H9 (cell line): ENCODE measurements around the gene AMIGO1. TPM values are rescaled to one million over a fixed set of nuclear protein-coding genes. Genes with fewer than 3 reads are reported as not detected.
A peak's percentile ranks its signal among the peaks of the same experiment; 100 is the strongest.

Source experiments
- DNase-seq: peaks from one replicate; pipeline ENCODE4 v3.0.0-alpha.2; 2017
- H2AFZ ChIP-seq: one replicate; pipeline ENCODE4 v1.6.1; 2013; ENCODE audit warnings: mild to moderate bottlenecking, low read length, control low read depth, moderate library complexity
- H2AK5ac ChIP-seq: 2 replicates; pipeline ENCODE4 v1.6.1; 2013; ENCODE audit warnings: low read length, control low read depth, mixed read lengths; ENCODE audit not compliant: insufficient read length
- H2BK120ac ChIP-seq: one replicate; pipeline ENCODE4 v1.6.1; 2013; ENCODE audit warnings: low read depth, mild to moderate bottlenecking, low read length, control low read depth, inconsistent platforms; ENCODE audit not compliant: poor library complexity, severe bottlenecking
- H2BK12ac ChIP-seq: 2 replicates; pipeline ENCODE4 v1.6.1; 2013; ENCODE audit warnings: low read length, control low read depth, mixed read lengths, low read depth; ENCODE audit not compliant: insufficient read length
- H2BK15ac ChIP-seq: 2 replicates; pipeline ENCODE4 v1.6.1; 2013; ENCODE audit warnings: low read depth, low read length, control low read depth
- H2BK20ac ChIP-seq: one replicate; pipeline ENCODE4 v1.6.1; 2013; ENCODE audit warnings: low read depth, mild to moderate bottlenecking, low read length, control low read depth, inconsistent platforms; ENCODE audit not compliant: poor library complexity, severe bottlenecking
- H2BK5ac ChIP-seq: 2 replicates; pipeline ENCODE4 v1.6.1; 2013; ENCODE audit warnings: low read length, control low read depth, mixed read lengths; ENCODE audit not compliant: insufficient read length
- H3K14ac ChIP-seq: 2 replicates; pipeline ENCODE4 v1.6.1; 2013; ENCODE audit warnings: low read length, control low read depth; ENCODE audit not compliant: insufficient read depth
- H3K18ac ChIP-seq: 2 replicates; pipeline ENCODE4 v1.6.1; 2013; ENCODE audit warnings: low read depth, mild to moderate bottlenecking, mixed read lengths, low read length, control low read depth; ENCODE audit not compliant: insufficient read length
- H3K23ac ChIP-seq: 2 replicates; pipeline ENCODE4 v1.6.1; 2013; ENCODE audit warnings: low read length, control low read depth, mixed read lengths, low read depth; ENCODE audit not compliant: insufficient read length
- H3K23me2 ChIP-seq: 2 replicates; pipeline ENCODE4 v1.6.1; 2013; ENCODE audit warnings: low read depth, mild to moderate bottlenecking, mixed read lengths, low read length, control low read depth; ENCODE audit not compliant: insufficient read length, poor library complexity, severe bottlenecking
- H3K27ac ChIP-seq: 2 replicates; pipeline ENCODE4 v1.5.1; 2013; ENCODE audit warnings: low read length, control low read depth, mixed read lengths, low read depth; ENCODE audit not compliant: insufficient read length
- H3K27me3 ChIP-seq: 2 replicates; pipeline ENCODE4 v1.6.1; 2013; ENCODE audit warnings: low read length, control low read depth, inconsistent platforms; ENCODE audit not compliant: insufficient read depth
- H3K4ac ChIP-seq: 2 replicates; pipeline ENCODE4 v1.6.1; 2013; ENCODE audit warnings: low read depth, mild to moderate bottlenecking, control low read depth, inconsistent platforms, low read length, moderate library complexity
- H3K4me1 ChIP-seq: 2 replicates; pipeline ENCODE4 v1.6.1; 2013; ENCODE audit warnings: low read length, control low read depth, inconsistent platforms; ENCODE audit not compliant: insufficient read depth
- H3K4me2 ChIP-seq: 2 replicates; pipeline ENCODE4 v1.6.1; 2013; ENCODE audit warnings: low read length, control low read depth, mixed read lengths; ENCODE audit not compliant: insufficient read length, insufficient read depth
- H3K56ac ChIP-seq: 2 replicates; pipeline ENCODE4 v1.6.1; 2013; ENCODE audit warnings: low read depth, mild to moderate bottlenecking, mixed read lengths, low read length, control low read depth; ENCODE audit not compliant: insufficient read length
- H3K79me1 ChIP-seq: 2 replicates; pipeline ENCODE4 v1.6.1; 2013; ENCODE audit warnings: low read depth, mild to moderate bottlenecking, moderate library complexity, low read length, control low read depth, inconsistent platforms; ENCODE audit not compliant: insufficient read depth, poor library complexity, severe bottlenecking
- H3K79me2 ChIP-seq: 2 replicates; pipeline ENCODE4 v1.6.1; 2013; ENCODE audit warnings: low read length, control low read depth, inconsistent platforms; ENCODE audit not compliant: insufficient read depth
- H3K9ac ChIP-seq: 2 replicates; pipeline ENCODE4 v1.6.1; 2013; ENCODE audit warnings: low read length, control low read depth, mixed read lengths; ENCODE audit not compliant: insufficient read length; ENCODE audit errors: extremely low read depth
- H3K9me3 ChIP-seq: one replicate; pipeline ENCODE4 v1.6.1; 2013; ENCODE audit warnings: low read depth, low read length, inconsistent platforms; ENCODE audit not compliant: control insufficient read depth
- H3T11ph ChIP-seq: one replicate; pipeline ENCODE4 v1.6.1; 2013; ENCODE audit warnings: mild to moderate bottlenecking, low read length, control low read depth, inconsistent platforms
- H4K20me1 ChIP-seq: one replicate; pipeline ENCODE4 v1.6.1; 2013; ENCODE audit not compliant: control insufficient read depth, insufficient read length, insufficient read depth
- H4K5ac ChIP-seq: 2 replicates; pipeline ENCODE4 v1.6.1; 2013; ENCODE audit warnings: low read depth, mild to moderate bottlenecking, mixed read lengths, low read length, control low read depth; ENCODE audit not compliant: insufficient read length
- H4K8ac ChIP-seq: replicated peaks from 2 replicates; pipeline ENCODE4 v1.6.1; 2013; ENCODE audit warnings: low read length, control low read depth, mixed read lengths, low read depth; ENCODE audit not compliant: insufficient read length
- H4K91ac ChIP-seq: 2 replicates; pipeline ENCODE4 v1.6.1; 2013; ENCODE audit warnings: low read depth, mild to moderate bottlenecking, moderate library complexity, mixed read lengths, low read length, control low read depth; ENCODE audit not compliant: insufficient read length
- H3K27ac Mint-ChIP-seq, 3 experiments: 2 replicates in 2 of 3; 3 replicates in 1 of 3; pipeline ENCODE4 v1.8.0; 2020 to 2021; ENCODE audit warnings: mixed read lengths in 3 of 3, mild to moderate bottlenecking in 1 of 3, moderate library complexity in 1 of 3
- H3K27me3 Mint-ChIP-seq: 2 replicates; pipeline ENCODE4 v1.8.0; 2021; ENCODE audit warnings: low read depth, mild to moderate bottlenecking, moderate library complexity, mixed read lengths
- H3K36me3 Mint-ChIP-seq, 3 experiments: 2 replicates in 2 of 3; 3 replicates in 1 of 3; pipeline ENCODE4 v1.8.0; 2020 to 2021; ENCODE audit warnings: low read depth in 3 of 3, mixed read lengths in 3 of 3; ENCODE audit not compliant: insufficient read depth in 1 of 3
- H3K4me1 Mint-ChIP-seq, 2 experiments: 2 replicates each; pipeline ENCODE4 v1.8.0; 2020; ENCODE audit warnings: mixed read lengths in 2 of 2
- H3K4me3 Mint-ChIP-seq, 2 experiments: 2 replicates in 1 of 2; 3 replicates in 1 of 2; pipeline ENCODE4 v1.8.0; 2020 to 2021; ENCODE audit warnings: mild to moderate bottlenecking in 2 of 2, mixed read lengths in 2 of 2, moderate library complexity in 1 of 2
- H3K9me3 Mint-ChIP-seq, 2 experiments: 2 replicates in 1 of 2; 3 replicates in 1 of 2; pipeline ENCODE4 v1.8.0; 2020; ENCODE audit warnings: mild to moderate bottlenecking in 2 of 2, mixed read lengths in 2 of 2, moderate library complexity in 1 of 2
- WGBS: extraction: QIAGEN DNeasy Blood & Tissue Kit; methylation state at CpG from one replicate; pipeline ENCODE4 v1.1.7; 2013; ENCODE audit warnings: missing lambda C conversion rate, low lambda C conversion rate, mixed read lengths; ENCODE audit not compliant: insufficient read length; ENCODE audit errors: extremely low coverage; 5-methylcytosine and 5-hydroxymethylcytosine counted together
- total RNA-seq: library from RNA; stranded (reverse); gene quantifications from 2 replicates; pipeline ENCODE4 v1.2.1, GENCODE V29; 2021
- TF ChIP-seq, protein P1 (sequence below): fragments of 200-600 bp; sonication (generic); conservative IDR thresholded peaks from 3 replicates; pipeline ENCODE4 v1.8.0; 2021; ENCODE audit warnings: antibody characterized with exemption, mild to moderate bottlenecking

The AMIGO1 gene
- total RNA-seq, 1 experiment from 2014 or later: 4.1 TPM

DNA sequence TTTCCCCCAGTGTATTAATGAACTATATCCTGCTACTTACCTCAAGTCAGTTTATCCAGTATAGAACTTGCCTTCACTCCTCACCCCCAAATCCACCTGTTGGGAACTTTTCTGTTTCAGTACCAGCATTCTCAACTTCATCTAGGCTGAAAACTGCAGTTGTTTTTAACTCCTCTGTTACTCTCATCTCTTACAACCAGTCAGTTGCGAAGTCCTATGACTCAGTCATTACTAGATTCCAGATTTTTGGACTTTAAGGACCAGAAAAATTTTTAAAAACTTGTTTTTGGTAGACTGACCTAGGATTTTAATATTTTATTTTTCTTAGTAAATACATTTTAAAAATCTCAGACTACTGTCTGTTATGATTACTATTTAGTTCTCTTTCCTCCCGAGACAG lies 47.0 kb upstream of the AMIGO1 start:
- Histone ChIP-seq H3K79me1 (peaks cover 3% of the 10 kb centered on the region), H4K8ac (no peak overlapping the region), H2BK12ac (no peak overlapping the region), H3K4ac (no peak overlapping the region), H3K27ac (no peak overlapping the region), H2AFZ (no peak overlapping the region), H3K9ac (no peak overlapping the region), H3K23me2 (no peaks in the 10 kb centered on the region), H4K20me1 (no peaks in the 10 kb centered on the region), H3K4me1 (no peaks in the 10 kb centered on the region; the same call in 1 of the 2 replicates), H4K91ac (no peak overlapping the region), H2BK20ac (no peak overlapping the region), H3K14ac (no peak overlapping the region), H2BK5ac (no peak overlapping the region), H2BK15ac (no peak overlapping the region), H3K23ac (no peak overlapping the region), H3K18ac (no peak overlapping the region), H4K5ac (no peak overlapping the region), H3T11ph (no peak overlapping the region), H3K27me3 (no peaks in the 10 kb centered on the region), H3K56ac (no peak overlapping the region), H3K79me2 (peaks cover 29% of the 10 kb centered on the region; the same call in 1 of the 2 replicates), H2AK5ac (no peak overlapping the region), H3K9me3 (no peaks in the 10 kb centered on the region), H3K4me2 (no peak overlapping the region), H2BK120ac (no peak overlapping the region)
- H3K4me3 Mint-ChIP-seq: no peak overlapping the region
- DNase-seq: no peak
- H3K4me1 Mint-ChIP-seq: peaks cover 9 to 13% of the 10 kb centered on the region in 2 experiments
- H3K27ac Mint-ChIP-seq: peak overlapping the region in 1 of 3 experiments; percentile 45; a peak in 1 of 7 replicates
- H3K9me3 Mint-ChIP-seq: no peaks in the 10 kb centered on the region; a peak in 1 of 5 replicates
- WGBS: no CpG with 5 or more reads among the region's 2 CpGs
- TF ChIP-seq, protein P1, sequence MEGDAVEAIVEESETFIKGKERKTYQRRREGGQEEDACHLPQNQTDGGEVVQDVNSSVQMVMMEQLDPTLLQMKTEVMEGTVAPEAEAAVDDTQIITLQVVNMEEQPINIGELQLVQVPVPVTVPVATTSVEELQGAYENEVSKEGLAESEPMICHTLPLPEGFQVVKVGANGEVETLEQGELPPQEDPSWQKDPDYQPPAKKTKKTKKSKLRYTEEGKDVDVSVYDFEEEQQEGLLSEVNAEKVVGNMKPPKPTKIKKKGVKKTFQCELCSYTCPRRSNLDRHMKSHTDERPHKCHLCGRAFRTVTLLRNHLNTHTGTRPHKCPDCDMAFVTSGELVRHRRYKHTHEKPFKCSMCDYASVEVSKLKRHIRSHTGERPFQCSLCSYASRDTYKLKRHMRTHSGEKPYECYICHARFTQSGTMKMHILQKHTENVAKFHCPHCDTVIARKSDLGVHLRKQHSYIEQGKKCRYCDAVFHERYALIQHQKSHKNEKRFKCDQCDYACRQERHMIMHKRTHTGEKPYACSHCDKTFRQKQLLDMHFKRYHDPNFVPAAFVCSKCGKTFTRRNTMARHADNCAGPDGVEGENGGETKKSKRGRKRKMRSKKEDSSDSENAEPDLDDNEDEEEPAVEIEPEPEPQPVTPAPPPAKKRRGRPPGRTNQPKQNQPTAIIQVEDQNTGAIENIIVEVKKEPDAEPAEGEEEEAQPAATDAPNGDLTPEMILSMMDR: no peak
- no peaks in the 10 kb centered on the region for H3K27me3 Mint-ChIP-seq
- peaks cover 3 to 5% (median 4%) of the 10 kb centered on the region in 3 experiments; a peak in 6 of 7 replicates for H3K36me3 Mint-ChIP-seq
